T follicular helper cell (primary cell): ENCODE results near the gene TMEM214.
A peak's percentile ranks its signal among the peaks of the same experiment; 100 is the strongest.
"Not testable (repeated sequence)": the region's sequence is repeated elsewhere in the genome, so short reads cannot be mapped to it uniquely, and the experiment has no call there.

Source experiments
- DNase-seq: peaks from one replicate; pipeline ENCODE4 v3.0.0-alpha.2; 2020; ENCODE audit warnings: low read depth

TMEM214 gene

DNA sequence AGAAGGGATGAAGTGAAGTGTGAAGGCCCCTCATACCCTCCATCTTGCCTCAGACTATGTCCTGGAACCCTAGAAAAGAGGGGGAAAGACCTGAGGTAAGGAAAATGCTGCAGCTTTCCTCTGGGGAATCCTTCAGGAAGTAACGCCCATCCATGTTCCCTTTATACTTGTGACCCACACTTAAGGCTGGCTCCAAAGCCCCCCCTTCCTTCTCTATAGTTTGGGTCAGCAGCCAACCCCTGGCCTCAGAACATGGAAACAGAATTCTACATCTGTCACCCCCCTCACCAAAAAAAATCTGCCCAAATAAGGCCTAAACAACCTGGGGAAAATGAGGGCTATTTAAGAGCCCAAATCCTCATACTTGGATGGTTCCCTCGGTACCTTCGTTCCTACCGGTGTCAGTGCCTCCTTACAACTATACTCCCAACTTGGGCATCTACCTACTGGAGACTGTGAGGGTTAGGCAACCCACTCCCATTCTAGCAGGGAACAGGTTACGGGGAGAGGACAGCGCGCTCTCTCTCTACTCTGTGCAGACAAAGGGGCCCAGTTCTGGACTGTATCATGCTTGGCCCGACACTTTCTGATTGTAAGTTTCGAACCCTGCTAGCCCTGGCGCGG lies 38.0 kb downstream of the TMEM214 start:
- no peak for DNase-seq

DNA sequence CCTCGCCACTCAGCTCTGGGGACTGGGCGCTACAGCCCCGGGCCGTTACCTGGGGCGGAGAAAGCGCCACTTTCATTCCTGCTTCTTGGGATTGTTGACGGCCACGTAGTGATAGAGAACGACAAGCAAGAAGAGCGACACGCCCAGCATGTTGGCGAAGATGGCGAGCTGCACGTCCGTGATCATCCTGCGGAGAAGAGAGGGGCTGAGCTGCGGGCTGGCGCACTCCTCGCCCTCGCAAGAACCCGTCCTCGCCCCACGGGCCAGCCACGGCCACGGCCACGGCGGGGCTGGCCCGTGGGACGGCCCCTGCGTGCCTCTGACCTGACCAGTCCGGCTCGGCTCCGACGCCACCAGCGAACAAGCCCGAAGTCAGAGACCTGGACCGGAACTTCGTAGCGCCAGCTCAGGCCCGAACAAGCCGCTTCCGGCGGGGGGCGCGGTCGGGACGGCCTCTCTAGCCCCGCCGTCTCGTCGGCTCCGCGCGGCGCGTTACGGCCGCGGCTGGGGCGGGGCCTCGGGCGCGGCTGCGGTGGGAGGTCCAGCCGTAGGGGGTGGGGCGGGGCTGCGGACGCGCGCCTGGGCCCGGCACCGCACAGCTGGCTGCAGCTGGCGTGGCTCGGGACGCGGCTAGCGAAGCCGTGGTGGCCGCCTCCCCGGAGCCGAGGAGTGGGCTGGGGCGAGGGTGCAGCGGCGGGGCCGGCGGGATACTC lies 38.7 kb downstream of the TMEM214 start, which contains the start of gene OST4:
TSS of gene OST4 (minus strand) at position 378 of the 713 bp plus-strand sequence.
- DNase-seq: peak; percentile 79

DNA sequence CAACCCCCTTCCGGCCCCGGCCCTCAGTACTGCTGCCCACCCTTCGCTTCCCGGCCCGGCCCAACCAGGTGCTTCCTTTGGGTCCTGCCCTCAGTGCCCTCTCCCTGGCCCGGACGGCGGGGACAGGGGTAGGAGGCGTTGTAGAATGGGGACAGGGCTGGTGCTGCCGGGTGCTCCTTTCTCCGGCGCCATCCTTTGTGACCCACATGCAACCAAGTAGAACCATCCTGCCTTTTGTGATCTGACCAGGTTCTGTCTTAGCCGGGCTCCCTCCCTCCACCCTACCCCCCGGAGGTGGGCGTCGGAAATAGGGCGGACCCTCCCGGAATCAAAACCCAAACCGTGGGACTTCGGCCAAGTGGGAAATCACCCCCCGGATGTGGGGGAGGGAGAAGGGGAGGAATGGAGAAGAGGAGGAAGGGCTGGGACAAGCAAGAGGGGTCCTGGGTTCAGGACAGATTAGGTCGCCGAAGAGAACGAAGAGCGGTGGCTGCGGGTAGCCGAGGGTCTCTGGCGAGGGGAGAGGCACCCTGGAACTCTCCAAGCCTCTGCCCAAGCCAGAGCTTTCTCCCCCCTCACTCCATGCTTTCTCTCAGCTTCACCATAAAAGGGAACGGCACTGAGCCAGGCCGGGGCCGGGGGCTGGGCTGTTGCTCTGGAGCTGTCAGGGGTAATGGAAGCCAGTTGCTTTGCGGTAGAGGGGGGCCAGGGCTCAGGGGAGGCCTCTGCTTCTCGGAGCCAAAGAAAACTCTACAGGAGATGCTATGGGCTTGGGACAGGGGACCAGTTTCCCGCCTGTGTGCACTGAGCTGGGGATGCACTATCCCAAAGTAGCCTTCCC lies 39.4 kb downstream of the TMEM214 start:
- DNase-seq: no peak

DNA sequence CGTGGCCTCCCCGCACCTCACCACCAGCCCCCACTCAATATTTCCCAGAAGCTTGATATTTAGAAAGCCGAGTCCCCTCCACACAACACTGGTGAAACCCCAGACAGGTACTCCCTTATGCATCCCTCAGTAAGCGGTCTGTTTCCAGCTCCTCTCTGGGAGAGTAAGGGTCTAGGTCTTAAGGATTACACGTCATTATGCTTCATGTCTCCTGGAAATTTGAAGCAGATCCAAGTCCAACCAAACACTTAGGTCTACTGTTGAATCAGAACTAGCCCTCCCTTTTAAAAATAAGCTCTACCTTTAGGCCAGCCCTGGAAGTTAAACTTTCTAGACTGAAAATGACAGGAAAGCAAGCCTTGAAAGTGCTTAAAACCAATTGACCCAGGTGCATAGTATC lies 40.2 kb downstream of the TMEM214 start:
- DNase-seq: no peak

DNA sequence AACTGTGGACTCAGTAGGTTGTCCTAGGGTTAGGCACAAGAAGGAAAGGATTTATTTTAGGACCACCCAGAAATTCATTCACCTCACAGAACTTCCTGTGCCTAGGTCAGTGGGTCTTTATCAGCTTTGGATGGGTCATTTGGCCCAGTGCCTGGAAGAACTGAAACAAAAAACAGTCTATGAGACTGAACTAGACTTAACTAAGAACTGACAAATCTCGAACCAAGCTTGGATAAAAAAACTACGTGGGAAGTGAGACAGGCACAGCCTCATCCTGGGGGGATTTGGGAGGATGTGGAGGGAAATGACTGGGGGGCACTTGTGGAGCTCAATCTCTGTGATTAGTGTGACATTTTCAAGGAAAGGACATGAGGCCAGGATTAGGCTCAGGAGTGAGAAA lies 41.0 kb downstream of the TMEM214 start:
- DNase-seq: no peak

DNA sequence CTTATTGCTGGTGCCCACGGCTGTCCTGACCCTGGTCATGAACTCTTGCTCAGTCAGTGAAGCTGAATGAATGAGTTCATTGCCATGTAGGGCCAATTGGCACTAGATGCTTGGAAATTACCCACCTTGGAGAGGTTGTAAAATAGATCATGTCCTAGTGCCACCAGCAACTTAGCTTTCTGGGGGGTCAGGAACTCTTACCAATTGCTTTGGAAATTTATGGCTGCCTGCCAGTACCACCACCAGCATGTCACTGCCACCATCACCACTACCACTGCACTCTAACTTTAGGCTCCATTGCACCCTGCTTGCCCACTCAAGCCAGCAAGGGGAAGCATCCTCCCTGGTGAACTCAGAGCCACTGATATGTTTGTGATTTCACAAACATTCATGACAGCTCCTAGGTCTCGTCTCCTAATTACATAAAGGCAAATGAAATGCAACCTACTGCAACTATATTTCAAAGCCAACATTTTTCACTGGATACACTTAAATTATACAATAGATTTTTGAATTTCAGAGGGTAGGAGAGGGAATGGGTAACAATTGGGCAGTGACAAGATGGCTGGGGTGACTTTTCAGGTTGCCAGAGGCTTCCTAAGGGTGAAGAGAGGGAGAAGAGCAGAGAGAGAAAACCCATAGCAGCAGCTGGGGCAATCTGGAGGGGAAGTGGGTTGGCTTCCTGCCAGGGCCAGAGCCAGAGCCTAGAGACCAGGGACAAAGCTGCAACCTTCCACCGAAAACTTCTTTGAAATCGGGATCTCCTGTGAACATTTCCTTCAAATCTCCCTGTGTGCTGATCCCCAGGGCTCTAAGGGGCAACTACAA lies 42.2 kb downstream of the TMEM214 start:
- no peak for DNase-seq

DNA sequence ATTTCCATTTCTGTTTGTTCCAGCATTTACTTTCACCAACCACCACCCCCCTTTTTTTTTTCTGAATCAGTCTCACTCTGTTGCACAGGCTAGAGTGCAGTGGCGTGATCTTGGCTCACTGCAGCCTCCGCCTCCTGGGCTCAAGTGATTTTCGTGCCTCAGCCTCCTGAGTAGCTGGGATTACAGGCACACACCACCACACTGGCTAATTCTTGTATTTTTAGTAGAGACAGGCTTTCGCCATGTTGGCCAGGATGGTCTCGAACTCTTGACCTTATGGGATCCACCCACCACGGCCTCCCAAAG lies 42.8 kb downstream of the TMEM214 start:
- DNase-seq: not testable (repeated sequence)

DNA sequence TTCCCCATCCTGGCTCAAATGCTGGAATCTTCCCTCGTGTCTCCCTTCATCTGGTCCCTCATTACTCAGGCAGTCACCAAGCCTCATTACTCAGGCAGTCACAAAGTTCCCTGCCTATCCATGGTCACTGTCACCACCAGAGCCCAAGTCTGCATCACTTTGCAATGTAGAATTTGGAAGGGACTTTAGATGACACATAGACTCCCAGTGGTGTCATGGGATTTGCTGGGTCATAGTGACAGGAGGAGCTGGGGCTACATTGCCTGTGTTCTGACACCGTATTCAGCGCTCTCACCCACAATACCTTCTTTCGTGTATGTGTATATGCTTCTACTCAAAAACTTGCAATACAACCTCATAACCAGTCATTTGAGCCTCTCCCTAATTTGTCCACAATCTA lies 43.6 kb downstream of the TMEM214 start:
- no peak for DNase-seq

DNA sequence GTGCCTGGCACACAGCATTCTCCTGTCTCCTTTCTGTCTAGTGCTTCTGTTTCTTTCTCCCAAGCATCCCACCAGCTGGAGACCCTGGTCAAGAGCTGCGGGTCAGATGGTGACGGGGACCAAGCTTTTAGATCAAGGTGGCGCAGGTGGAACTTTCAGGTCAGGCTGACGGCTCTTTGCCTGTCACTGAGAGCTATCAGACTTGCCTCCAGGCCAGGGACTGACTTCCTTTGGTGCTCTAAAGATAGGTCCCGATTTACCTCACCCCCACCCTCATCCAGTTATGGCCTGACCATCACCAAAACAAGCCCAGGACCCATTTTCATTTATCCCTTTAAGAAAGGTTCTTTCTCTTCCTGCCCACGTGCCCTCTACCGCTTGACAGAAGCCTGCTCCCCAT lies 44.5 kb downstream of the TMEM214 start:
- no peak for DNase-seq

DNA sequence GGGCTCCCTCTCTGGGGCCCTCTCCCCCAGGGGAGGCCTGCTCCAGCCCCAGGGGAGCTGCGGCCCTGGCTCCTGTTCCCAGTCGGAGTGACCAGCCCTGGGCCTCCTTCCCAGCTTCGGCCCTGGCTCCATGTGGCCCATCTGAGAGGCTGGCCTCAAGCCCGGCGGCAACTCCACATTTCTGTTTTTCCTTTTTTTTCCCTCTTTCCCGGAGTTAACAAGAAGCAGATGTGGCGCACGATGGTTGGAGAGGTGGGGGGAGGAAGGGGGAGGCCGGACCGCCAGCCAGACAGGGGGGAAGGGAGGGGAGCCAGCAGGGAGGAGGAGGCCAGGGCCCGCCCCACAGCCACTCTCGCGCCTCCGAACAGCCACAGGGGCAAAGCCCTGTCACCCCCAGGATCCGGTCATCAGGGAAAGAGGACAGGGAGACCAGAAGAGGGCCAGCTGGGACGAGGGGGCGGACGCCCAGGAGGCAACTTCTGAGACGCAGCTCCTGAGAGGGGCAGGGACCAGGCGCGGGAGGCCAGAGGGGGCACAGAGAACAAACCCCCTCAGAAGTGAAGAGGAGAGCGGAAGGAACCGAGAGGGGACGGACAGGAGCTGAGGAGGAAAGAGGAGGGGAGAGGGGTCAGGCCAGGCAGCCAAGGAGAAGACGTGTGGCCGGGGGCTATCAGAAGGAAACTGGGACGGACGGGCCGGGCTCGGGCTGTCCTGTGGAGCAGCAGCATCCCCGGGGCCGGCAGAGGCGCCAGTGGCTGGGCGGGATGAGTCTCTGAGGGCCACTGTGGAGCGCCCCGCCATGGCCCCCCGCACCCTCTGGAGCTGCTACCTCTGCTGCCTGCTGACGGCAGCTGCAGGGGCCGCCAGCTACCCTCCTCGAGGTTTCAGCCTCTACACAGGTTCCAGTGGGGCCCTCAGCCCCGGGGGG lies 45.8 kb downstream of the TMEM214 start, which contains the start of gene EMILIN1:
TSS of gene EMILIN1 (plus strand) at position 349 of the 928 bp plus-strand sequence. CDS start at position 800, 451 bp downstream.
- DNase-seq: no peak

DNA sequence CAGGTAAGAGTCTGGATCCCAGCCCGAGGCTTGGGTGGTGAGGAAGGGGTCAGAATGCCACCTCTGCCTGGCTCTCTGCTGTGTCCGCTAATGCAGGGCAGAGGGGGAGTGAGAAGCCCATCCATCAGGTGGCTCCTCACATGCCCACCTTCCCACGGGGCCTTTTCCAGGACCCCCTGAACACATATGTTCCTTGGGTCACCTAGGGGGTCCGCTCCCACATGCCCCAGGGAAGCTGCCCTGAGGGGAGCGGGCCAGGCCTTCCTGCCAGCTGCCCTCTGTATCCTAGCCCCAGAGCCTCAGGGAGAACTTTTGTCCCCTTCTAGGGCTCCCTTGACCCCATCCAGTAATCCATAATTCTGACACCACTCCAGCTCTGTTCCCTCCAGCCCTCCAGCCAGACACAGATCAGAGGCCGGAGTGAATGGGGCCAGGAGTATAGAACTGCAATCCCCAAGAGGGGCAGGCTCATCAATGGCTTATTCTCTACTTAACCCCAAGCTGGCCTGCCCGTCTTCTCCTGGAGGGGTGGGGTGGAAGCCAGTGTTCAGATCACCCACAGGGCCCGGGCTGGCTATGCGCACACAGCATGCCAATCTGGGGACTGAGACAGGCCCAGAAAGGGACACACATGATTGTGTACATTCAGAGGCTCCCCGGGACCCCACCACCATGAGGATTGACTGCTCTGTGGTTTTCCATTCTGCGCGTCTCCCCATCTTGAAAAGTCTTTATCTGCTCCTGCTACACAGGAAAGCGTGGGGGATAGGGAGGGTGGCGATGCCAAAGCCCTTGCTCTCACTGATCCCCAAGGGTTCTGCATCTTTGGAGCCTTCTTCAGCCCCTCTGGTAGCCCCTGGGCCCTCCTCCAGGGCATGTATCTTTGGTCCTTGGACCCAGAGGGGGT lies 46.7 kb downstream of the TMEM214 start:
- no peak for DNase-seq

DNA sequence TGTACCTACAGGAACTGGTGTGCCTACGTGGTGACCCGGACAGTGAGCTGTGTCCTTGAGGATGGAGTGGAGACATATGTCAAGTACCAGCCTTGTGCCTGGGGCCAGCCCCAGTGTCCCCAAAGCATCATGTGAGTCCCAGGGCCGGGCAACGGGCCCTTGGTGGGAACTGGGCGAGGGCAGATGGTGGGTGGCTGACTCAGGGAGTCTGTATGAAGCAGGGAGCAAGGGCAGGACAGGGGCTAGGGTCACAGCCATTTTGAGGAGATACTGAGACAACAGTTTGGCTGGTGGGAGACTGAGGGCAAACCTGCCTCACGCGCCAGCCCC lies 47.3 kb downstream of the TMEM214 start:
- DNase-seq: no peak

DNA sequence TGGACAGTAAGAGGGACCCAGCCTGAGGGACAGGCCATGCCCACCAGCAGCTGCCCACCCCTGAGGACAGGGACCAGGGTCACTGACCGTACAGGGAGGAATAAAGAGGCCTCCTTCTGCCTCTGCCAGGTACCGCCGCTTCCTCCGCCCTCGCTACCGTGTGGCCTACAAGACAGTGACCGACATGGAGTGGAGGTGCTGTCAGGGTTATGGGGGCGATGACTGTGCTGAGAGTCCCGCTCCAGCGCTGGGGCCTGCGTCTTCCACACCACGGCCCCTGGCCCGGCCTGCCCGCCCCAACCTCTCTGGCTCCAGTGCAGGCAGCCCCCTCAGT lies 47.8 kb downstream of the TMEM214 start:
- DNase-seq: no peak

DNA sequence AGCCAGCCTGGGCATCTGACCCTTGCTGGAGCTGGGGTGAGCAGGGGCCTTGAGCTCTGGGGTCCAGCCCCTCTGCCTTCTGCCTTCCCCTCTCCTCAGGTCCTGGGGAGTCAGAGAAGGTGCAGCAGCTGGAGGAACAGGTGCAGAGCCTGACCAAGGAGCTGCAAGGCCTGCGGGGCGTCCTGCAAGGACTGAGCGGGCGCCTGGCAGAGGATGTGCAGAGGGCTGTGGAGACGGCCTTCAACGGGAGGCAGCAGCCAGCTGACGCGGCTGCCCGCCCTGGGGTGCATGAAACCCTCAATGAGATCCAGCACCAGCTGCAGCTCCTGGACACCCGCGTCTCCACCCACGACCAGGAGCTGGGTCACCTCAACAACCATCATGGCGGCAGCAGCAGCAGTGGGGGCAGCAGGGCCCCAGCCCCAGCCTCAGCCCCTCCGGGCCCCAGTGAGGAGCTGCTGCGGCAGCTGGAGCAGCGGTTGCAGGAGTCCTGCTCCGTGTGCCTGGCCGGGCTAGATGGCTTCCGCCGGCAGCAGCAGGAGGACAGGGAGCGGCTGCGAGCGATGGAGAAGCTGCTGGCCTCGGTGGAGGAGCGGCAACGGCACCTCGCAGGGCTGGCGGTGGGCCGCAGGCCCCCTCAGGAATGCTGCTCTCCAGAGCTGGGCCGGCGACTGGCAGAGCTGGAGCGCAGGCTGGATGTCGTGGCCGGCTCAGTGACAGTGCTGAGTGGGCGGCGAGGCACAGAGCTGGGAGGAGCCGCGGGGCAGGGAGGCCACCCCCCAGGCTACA lies 49.4 kb downstream of the TMEM214 start:
- no peak for DNase-seq

DNA sequence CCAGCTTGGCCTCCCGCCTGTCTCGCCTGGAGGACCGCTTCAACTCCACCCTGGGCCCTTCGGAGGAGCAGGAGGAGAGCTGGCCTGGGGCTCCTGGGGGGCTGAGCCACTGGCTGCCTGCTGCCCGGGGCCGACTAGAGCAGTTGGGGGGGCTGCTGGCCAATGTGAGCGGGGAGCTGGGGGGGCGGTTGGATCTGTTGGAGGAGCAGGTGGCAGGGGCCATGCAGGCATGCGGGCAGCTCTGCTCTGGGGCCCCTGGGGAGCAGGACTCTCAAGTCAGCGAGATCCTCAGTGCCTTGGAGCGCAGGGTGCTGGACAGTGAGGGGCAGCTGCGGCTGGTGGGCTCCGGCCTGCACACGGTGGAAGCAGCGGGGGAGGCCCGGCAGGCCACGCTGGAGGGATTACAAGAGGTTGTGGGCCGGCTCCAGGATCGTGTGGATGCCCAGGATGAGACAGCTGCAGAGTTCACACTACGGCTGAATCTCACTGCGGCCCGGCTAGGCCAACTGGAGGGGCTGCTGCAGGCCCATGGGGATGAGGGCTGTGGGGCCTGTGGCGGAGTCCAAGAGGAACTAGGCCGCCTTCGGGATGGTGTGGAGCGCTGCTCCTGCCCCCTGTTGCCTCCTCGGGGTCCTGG lies 50.1 kb downstream of the TMEM214 start:
- DNase-seq: no peak

DNA sequence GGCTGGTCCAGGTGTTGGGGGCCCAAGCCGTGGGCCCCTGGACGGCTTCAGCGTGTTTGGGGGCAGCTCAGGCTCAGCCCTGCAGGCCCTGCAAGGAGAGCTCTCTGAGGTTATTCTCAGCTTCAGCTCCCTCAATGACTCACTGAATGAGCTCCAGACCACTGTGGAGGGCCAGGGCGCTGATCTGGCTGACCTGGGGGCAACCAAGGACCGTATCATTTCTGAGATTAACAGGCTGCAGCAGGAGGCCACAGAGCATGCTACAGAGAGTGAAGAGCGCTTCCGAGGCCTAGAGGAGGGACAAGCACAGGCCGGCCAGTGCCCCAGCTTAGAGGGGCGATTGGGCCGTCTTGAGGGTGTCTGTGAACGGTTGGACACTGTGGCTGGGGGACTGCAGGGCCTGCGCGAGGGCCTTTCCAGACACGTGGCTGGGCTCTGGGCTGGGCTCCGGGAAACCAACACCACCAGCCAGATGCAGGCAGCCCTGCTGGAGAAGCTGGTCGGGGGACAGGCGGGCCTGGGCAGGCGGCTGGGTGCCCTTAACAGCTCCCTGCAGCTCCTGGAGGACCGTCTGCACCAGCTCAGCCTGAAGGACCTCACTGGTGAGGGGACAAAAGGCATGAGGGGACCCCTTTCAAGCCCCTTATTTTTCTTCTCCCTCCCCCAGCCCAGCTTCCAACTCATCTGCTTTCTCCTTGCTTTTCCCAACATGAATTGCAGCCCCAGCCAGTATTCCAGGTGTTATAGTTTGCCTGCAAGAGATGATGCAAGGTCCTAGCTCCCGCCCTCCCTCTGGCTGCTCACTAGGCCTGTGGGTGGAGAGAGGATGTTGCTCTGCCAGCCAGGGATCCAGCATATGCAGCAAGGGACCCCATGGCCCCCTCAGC lies 50.9 kb downstream of the TMEM214 start:
- no peak for DNase-seq

DNA sequence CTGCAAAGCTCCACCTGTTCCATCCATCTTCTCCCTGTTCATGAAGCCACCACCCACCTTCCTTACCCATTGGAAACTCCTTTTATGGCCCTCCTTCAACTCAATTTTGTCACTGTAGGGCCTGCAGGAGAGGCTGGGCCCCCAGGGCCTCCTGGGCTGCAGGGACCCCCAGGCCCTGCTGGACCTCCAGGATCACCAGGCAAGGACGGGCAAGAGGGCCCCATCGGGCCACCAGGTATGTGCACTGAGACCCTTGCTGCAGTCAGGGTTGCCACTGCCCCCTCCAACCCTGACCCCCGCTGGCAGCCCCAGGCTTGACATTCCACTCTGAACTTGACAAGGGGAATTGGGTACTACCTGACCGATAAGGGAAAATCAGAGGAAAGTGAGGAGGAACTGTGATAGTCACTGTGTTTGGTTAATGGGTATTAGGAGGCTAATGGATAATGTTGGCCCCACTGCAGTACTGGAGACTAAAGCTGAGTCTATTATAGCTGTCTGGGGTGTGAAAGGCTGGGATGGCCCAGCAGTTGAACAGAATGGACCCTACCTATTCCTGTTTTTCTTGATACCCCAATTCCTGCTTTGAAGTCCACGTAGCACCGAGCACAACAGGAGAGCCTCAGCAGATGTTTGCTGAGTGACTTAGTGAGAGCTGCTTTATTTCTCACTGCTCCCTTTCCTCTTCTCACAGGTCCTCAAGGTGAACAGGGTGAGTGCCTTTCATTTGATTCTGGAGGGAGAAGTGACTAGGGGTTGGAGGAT lies 51.7 kb downstream of the TMEM214 start:
- DNase-seq: no peak
